ENCODE results near the gene YARS2.
"Not testable (repeated sequence)": the region's sequence is repeated elsewhere in the genome, so short reads cannot be mapped to it uniquely, and the experiment has no call there.

Gene YARS2

DNA sequence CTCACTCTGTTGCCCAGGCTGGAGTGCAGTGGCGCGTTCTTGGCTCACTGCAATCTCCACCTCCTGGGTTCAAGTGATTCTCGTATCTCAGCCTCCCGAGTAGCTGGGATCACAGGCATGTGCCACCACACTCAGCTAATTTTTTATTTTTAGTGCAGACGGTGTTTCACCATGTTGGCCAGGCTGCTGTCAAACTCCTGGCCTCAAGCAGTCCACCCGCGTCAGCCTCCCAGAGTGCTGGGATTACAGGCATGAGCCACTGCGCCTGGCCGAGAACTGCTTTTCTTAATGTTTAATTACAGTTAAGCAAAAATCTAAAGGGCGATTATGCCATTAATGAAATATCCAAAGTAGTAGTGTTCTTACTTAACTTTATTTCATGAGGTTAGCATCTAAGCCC lies 13.6 kb downstream of the YARS2 start:
- no peak for DNase-seq

DNA sequence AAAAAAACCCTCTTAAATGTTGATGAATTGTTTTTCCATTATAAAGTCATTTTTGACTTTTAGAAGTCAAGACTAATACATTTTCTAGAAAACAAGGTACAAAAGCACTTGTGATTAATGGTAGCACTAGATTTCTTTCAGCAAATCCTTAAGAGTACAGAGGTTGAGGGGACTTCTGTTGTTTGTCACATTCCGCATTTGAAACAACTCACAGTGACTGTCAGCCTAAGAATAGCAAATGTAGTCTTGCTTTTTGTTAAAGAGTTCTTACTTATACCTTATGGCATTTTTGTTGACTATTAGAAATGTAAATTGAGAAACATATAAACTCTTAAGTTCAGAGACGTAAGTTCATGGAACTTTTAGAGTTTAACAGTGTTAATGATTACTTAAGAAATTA lies 16.4 kb downstream of the YARS2 start:
- no peak for DNase-seq

DNA sequence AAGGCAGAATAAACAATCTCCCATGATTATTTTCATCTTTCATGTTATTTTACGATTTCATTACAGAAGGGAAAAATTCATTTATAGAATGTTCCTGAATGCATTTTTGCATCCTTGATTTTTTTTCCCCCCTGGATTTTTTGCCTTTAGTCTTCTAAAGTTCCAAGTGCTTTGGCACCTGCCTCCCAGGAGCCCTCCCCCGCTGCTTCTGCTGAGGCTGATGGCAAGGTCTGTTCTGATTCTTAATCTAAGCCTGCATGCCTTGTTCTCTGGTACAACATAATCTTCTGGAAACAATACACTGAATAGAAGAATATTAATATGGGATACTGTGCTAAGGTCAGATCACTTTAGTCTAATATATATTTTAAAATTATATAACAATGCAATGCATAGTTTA lies 18.0 kb downstream of the YARS2 start:
- no peak for DNase-seq

DNA sequence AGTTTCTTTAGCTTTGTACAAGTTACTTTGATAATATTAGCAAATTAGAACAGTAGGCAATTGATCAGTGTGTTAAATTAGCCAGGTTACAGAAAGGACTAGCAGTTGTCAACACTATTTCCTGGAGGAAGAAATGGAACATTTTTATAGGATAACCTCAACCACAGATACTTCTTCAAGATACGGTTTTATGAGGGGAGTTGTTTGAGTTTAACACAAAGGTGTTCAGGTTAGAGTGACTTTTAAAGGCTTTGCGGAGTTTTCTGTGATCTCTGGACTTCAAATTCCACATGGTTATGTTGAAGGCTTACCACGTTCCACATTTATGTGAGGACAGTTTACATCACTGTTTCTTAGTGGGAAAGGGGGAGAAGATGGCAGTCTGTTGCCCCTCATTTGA lies 19.3 kb downstream of the YARS2 start:
- DNase-seq = no peak

DNA sequence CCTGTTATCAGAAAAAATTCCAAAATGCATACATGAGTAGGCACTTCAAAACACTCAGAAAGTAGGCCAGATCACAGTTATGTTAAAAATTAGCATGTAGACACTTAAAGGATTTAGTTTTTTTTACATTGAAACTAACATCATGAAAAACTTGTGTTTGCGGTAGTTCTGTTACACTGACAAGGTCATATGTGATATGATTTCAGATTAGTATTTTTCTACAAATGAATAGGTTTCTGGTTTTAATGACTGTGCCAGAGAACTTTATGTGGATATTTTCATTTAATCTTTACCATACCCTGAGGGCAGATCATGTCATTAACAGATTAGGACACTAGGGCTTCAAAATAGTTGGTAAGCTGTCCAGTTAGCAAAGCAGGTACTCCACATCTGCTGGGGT lies 20.7 kb downstream of the YARS2 start:
- DNase-seq = no peak

DNA sequence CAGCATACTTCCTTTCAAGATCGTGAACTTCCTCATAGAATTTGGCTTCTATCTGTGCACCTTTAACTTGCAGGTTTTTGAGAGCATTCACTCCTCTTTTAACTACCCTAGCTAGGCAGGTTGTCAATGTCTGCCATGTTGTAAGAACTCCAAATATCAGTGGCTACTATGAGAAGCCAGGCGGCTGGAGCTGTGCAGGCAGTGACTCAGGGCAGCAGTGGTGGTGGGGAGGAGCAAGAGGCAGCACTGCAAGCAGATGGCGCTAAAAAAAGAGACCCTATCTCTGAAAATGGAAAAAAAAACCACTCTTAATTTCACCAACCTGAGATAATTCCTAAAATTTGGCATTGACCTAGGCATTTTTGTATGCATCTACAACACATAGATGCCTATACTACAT lies 28.5 kb downstream of the YARS2 start:
- DNase-seq = no peak

DNA sequence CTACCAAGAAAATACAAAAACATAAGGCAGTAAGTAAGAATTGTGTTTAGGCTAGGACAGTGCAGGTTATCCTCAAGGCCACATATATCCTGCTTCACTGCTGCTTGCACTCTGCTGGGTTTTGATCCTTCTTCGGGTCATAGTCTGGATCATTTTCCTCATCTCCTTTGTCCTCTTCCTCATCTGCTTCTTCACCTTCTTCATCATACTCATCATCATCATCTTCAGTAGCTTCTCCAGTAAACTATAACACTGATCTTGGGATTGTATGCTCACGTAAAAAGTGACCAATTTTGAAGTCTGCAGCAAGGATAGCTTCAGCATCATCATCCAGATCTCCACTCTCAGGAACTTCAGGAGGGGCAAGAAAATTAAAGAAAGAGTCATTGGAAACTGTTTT lies 29.4 kb downstream of the YARS2 start:
- DNase-seq = no peak

DNA sequence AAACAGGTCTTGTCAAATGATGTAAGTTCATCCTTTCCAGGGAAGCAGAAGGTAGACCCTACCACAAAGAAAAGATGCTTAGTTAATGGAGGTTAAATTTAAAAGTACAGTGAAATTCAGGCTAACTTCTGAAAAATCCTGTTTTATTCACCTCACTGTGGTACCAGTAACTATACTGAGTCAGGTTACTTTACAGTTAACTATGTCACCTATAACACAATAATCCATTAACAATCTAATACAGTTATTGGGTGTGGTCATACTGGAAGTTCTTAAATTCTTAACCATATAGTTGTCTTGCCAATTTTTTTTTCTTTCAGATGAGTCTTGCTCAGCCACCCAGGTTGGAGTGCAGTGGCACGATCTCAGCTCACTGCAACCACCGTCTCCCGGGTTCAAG lies 30.4 kb downstream of the YARS2 start:
- not testable (repeated sequence) for DNase-seq

DNA sequence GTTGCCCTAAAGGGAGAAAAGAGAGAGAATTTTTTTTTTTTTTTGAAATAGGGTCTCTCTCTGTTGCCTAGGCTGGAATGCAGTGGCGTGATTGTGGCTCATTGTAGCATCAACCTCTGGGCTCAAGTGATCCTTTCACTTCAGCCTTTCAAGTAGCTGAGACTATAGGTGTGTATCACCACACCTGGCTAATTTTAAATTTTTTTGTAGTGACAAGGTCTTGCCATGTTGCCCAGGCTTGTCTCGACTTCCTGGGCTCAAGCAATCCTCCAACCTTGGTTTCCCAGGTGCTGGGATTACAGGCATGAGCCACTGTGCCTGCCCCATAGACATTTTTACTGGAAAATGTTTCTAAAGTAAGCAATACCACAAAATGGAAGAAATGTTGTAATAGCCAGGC lies 36.8 kb downstream of the YARS2 start:
- no peak for DNase-seq

DNA sequence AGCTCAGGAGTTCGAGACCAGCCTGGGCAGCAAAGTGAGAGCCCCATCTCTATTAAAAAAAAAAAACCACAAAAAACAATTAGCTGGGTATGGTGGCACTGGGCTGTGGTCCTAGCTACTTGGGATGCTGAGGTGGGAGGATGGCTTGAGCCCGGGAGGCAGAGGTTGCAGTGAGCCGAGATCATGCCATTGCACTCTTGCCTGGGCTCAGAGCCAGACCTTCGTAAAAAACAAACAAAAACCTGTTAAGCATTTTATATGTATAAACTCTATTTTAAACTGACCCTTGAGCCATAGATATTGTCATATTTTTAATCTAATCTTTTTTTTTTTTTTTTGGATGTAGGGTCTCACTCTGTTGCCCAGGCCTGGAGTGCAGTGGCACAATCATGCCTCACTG lies 40.9 kb downstream of the YARS2 start:
- no peak for DNase-seq

DNA sequence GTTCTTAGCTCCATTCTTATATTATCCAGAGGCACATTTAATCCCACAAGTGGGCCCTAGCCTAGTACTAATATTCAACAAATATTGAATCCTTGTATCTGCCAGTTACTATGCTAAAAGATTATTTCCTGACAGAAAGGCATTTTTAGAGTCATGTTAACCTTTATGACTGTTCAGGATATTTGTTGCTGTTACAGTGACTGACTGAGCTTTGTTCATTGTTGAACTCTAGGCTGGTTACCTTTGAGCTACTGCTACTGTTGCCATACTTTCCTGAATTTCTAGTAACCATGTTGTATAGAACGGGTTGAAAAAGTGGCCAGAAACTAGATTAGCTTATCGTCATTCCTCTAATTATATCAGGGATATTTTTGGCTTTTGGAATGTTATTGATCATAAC lies 46.8 kb downstream of the YARS2 start:
- no peak for DNase-seq

DNA sequence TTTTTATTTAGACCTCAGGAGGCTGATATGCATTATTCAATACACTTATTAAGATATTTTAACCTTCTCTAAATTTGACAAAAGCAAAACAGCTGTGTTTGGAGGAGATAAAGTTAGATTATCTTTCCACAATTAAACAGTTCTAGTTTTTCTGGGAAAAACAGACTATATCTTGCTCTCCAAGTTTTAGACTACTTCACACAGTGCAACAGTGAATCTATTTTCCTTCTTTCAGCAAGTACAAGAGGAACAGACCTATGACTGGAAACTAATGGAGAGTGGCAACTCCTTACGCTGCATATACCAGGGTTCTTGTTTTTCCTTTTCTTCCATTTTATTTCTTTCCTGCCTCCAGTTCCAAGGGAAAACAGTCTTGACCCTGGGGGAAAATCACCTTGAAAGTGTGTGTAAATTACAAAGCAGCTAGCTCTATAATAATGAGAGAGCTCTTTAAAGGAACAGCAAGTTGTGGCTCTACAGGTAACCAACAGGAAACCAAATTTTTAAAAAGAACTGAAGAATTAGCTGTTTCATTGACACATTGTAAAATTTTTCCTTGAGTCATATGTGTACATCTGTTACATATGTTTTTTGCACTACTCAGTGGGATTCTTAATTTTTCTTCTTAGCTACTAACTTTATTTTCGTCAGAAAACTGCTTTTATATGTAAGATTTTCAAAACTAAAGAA lies 49.2 kb downstream of the YARS2 start:
- no peak for DNase-seq

DNA sequence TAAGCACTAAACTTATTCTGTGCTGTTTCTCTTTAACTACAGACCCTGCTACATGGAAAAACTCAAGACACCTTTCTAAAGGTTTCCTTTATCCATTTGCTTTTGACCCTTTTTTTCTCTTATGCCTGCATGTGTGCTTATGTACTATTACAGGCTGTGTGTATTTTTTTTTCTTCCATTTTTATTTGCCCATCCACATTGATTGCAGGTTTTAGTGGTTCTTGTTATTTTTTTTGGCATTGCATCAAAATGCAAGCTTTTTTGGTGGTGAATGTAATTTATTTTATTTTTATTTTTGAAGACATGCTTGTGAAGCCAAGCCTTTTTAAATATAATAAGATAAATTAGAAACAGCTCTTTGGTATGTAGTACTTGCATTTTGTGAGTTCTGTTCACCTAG lies 49.9 kb downstream of the YARS2 start:
- DNase-seq = no peak

DNA sequence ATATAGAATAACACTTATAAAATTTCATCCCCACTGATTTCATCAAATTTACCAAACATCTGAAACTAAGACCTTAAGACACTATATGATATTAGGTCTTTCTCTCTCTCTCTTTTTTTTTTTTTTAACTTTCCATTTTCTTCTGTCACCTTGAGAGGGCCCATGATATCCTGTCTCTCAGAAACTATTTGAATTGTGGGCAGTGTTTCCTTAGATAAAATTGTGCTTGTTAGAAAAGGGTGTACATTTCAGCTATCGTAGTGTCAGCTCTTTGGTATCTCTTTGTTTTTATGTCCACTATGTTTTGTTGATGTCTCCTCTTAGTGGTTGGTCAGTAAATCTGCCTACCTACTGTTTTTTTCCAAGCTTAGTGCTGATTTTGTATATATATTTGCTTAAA lies 52.8 kb downstream of the YARS2 start:
- DNase-seq = no peak

DNA sequence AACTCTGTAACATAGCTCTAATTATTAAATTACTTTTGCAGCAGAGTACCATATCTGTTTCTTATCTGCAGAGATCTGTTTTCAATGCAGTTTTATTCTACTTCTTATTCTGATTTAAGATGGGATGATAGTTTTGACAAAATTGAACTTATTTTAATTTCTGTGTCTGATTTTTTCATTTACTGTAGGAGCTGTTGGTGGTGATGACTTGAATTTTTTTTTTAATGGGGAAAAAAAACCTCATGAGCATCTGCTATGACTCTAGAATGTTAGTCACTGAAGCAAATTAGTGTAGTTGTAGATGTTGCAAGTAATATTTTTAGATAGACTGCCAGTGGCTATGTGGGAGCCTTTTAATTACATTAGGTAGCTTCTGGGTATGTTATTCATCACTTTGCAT lies 53.2 kb downstream of the YARS2 start:
- no peak for DNase-seq

DNA sequence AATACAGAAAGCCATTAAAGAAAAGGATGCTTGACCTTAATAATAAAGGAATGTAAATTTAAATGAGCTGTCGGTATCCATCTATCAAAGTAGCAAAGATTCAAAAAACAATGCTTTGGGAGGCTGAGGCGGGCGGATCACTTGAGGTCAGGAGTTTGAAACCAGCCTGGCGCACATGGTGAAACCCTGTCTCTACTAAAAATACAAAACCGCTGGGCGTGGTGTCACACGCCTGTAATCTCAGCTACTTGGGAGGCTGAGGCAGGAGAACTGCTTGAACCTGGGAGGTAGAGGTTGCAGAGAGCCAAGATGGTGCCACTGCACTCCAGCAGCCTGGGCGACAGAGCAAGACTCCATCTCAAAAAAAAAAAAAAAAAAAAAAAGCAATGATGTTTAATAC lies 56.3 kb downstream of the YARS2 start:
- DNase-seq = not testable (repeated sequence)

DNA sequence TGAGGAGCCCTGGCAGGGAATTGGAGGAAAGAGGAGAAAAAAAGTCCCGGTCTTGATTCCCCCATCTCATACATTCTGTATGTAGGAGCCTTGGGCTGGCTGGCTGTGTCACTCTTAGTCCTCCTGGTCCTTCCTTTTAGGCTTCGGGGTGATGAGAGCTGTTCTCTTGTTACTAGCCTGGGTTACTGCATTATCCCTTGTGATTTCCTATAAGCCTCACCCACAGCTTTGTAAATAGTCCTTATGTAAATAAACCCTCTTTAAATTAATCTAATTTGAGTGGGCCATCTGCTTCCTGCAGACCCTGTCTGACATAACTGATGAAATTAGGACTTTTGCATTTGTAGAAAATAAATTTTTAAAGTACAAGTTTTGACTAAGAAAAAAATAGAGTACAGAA lies 57.4 kb downstream of the YARS2 start:
- DNase-seq = no peak

DNA sequence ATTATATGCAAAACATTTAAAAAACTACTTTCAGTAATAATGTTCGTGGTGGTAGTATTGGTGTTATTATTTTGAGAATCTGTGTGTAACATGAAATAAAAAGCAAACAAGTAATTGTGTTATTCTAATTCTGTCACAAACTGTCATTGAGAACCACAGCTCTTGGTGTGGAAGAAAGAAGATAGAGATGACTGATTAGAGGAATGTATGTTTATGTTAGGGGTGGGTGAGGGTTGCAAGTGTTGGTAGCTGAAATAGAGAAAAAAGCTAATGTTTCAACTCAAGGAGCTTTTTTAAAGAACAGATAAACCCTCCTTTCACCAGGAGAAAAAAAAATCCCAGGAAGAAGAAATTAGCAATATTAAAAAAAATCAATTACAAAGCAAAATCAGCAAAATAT lies 58.3 kb downstream of the YARS2 start:
- no peak for DNase-seq
